CD4-positive, alpha-beta T cell (primary cell): ENCODE data around the gene GGTA1. TPM values are rescaled to one million over a fixed set of nuclear protein-coding genes. Genes with fewer than 3 reads are reported as not detected.

ENCODE experiments used
- ATAC-seq: fragments of 200-7000 bp; cut with Tn5 transposase; one replicate; pipeline ENCODE4 v1.10.0; 2022; ENCODE audit warnings: mild to moderate bottlenecking; ENCODE audit not compliant: poor library complexity
- CTCF ChIA-PET: fragments of 350-600 bp; sonication (Branson Sonifier 250); formaldehyde crosslinking; loops from one replicate; lab custom pipeline; 2021; ENCODE audit warnings: antibody characterized with exemption, inconsistent platforms; lab: Charles Lee
- POLR2A ChIA-PET: fragments of 350-600 bp; sonication (Branson Sonifier 250); formaldehyde crosslinking; loops from one replicate; lab custom pipeline; 2021; ENCODE audit warnings: antibody characterized with exemption, inconsistent platforms; lab: Charles Lee
- DNase-seq, 14 experiments: peaks; one replicate each; pipeline ENCODE4 v3.0.0-alpha.2; 2013 to 2020; ENCODE audit warnings: mixed read lengths in 2 of 14
- H3K27ac ChIP-seq, 2 donors: one replicate each; pipeline versions ENCODE4 v1.5.1 to v1.7.0; 2013; ENCODE audit warnings: low read length in 2 of 2, low read depth in 1 of 2, mild to moderate bottlenecking in 1 of 2
- H3K27me3 ChIP-seq, 2 experiments: 1 replicate in 1 of 2; 2 replicates in 1 of 2; pipeline versions ENCODE4 v1.6.1 to v1.7.0; 2013; ENCODE audit warnings: low read length in 2 of 2, control low read depth in 1 of 2, mild to moderate bottlenecking in 1 of 2, moderate library complexity in 1 of 2; ENCODE audit not compliant: insufficient read depth in 2 of 2, control insufficient read depth in 1 of 2
- H3K36me3 ChIP-seq: one replicate; pipeline ENCODE4 v1.6.1; 2013; ENCODE audit warnings: low read length, control low read depth; ENCODE audit not compliant: insufficient read depth
- H3K4me1 ChIP-seq: one replicate; pipeline ENCODE4 v1.6.1; 2013; ENCODE audit warnings: low read length, control low read depth; ENCODE audit not compliant: insufficient read depth
- H3K4me3 ChIP-seq: one replicate; pipeline ENCODE4 v1.5.1; 2013; ENCODE audit warnings: mild to moderate bottlenecking, low read length, moderate library complexity
- H3K9me3 ChIP-seq, 2 experiments: 1 replicate in 1 of 2; 2 replicates in 1 of 2; pipeline versions ENCODE4 v1.6.1 to v1.7.0; 2013; ENCODE audit warnings: low read length in 2 of 2, mild to moderate bottlenecking in 2 of 2, control low read depth in 1 of 2, moderate library complexity in 1 of 2; ENCODE audit not compliant: control insufficient read depth in 1 of 2, insufficient read depth in 1 of 2
- H3K27ac Mint-ChIP-seq: one replicate; pipeline ENCODE4 v1.8.0; 2020; ENCODE audit warnings: mixed read lengths
- H3K27me3 Mint-ChIP-seq: one replicate; pipeline ENCODE4 v1.8.0; 2021; ENCODE audit warnings: mixed read lengths
- H3K36me3 Mint-ChIP-seq: one replicate; pipeline ENCODE4 v1.8.0; 2021; ENCODE audit warnings: low read depth, mixed read lengths
- H3K4me1 Mint-ChIP-seq: one replicate; pipeline ENCODE4 v1.8.0; 2021; ENCODE audit warnings: low read depth, mixed read lengths
- H3K4me3 Mint-ChIP-seq: one replicate; pipeline ENCODE4 v1.8.0; 2020; ENCODE audit warnings: mild to moderate bottlenecking, mixed read lengths
- H3K9me3 Mint-ChIP-seq: one replicate; pipeline ENCODE4 v1.8.0; 2020; ENCODE audit warnings: mixed read lengths
- intact Hi-C, 2 experiments: fragments of 100-400 bp; cut with DNase I in 1 of 2; cut with micrococcal nuclease in 1 of 2; formaldehyde crosslinking; loops; one replicate each; pipeline versions ENCODE4 v1.15.1 to v1.9.0; 2023 to 2025; cut with DNase I, micrococcal nuclease
- total RNA-seq, 174 experiments: library from RNA in 2 of 174; stranded (reverse) in 2 of 174; gene quantifications; one replicate each; pipeline ENCODE4 v1.2.3 and lab custom pipeline; 2021 to 2026
- TF ChIP-seq, protein P1 (sequence below): fragments of 200-600 bp; IDR thresholded peaks from one replicate; pipeline ENCODE4 v1.8.0; 2022; ENCODE audit warnings: antibody characterized with exemption, mild to moderate bottlenecking

GGTA1 gene
- total RNA-seq, 2 experiments from 2014 or later = not detected

DNA sequence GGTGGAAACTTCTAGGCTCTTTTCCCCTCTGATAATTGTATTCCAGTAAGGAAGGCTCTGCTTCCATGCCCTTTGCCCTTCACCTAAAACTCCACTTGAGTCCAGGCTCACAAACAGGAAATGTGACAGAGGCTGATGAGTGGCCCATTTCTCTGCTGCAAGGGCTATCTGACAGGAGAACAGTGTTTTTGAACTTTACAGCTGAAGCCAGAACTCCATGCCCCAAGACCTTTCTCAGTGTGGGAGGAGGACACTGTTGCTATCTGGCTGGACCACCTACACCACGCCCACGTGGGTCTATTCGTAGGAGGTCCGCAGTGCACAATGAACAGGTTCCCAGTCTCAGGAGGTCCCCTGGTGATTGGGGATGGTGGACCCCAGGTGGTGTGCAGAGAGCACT lies 13.6 kb downstream of the GGTA1 start:
- Mint-ChIP-seq H3K27ac (no peak overlapping the region), H3K36me3 (no peaks in the 10 kb centered on the region), H3K4me3 (no peak overlapping the region), H3K4me1 (no peaks in the 10 kb centered on the region), H3K27me3 (no peaks in the 10 kb centered on the region), H3K9me3 (no peaks in the 10 kb centered on the region)
- TF ChIP-seq, protein P1, sequence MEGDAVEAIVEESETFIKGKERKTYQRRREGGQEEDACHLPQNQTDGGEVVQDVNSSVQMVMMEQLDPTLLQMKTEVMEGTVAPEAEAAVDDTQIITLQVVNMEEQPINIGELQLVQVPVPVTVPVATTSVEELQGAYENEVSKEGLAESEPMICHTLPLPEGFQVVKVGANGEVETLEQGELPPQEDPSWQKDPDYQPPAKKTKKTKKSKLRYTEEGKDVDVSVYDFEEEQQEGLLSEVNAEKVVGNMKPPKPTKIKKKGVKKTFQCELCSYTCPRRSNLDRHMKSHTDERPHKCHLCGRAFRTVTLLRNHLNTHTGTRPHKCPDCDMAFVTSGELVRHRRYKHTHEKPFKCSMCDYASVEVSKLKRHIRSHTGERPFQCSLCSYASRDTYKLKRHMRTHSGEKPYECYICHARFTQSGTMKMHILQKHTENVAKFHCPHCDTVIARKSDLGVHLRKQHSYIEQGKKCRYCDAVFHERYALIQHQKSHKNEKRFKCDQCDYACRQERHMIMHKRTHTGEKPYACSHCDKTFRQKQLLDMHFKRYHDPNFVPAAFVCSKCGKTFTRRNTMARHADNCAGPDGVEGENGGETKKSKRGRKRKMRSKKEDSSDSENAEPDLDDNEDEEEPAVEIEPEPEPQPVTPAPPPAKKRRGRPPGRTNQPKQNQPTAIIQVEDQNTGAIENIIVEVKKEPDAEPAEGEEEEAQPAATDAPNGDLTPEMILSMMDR = no peak
- Histone ChIP-seq H3K27me3 (no peaks in the 10 kb centered on the region), H3K4me3 (no peak overlapping the region), H3K36me3 (no peaks in the 10 kb centered on the region), H3K9me3 (no peaks in the 10 kb centered on the region), H3K27ac (no peak overlapping the region), H3K4me1 (peaks cover 4% of the 10 kb centered on the region)
- DNase-seq (peak in 2 of 14 experiments; percentile 10 to 15), ATAC-seq (no peak)
- POLR2A ChIA-PET = no interaction called here
- CTCF ChIA-PET = no interaction called here
- intact Hi-C loops = no loop called here

DNA sequence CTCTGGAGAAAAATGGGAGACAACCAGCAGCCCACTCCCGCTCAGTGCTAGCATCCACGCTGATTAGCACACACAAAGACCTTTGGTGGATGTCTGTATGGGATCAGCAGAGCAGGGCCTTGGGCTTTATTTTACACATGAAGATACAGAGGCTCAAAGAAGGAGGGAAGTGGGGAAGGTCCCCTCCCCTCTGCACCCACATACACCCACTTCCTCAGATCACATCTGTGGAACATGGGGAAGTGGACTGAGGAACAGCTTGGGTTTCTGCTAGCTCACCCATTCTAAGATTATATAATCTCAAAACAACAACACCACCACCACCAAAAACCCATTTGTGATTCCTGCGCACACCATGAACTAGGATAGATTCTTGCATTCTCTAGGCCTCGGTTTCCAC lies 14.0 kb downstream of the GGTA1 start:
- ATAC-seq = no peak
- H3K4me3 Mint-ChIP-seq = no peak overlapping the region
- TF ChIP-seq, protein P1 = no peak
- no peaks in the 10 kb centered on the region for H3K36me3 Mint-ChIP-seq
- H3K27me3 ChIP-seq = no peaks in the 10 kb centered on the region
- peak in 3 of 14 experiments; percentile 12 to 38 (median 36) for DNase-seq
- no peak overlapping the region for H3K4me3 ChIP-seq
- H3K9me3 Mint-ChIP-seq = no peaks in the 10 kb centered on the region
- H3K4me1 ChIP-seq = peaks cover 4% of the 10 kb centered on the region
- H3K27me3 Mint-ChIP-seq = no peaks in the 10 kb centered on the region
- H3K36me3 ChIP-seq = no peaks in the 10 kb centered on the region
- H3K27ac Mint-ChIP-seq = no peak overlapping the region
- no peak overlapping the region for H3K27ac ChIP-seq
- no peaks in the 10 kb centered on the region for H3K4me1 Mint-ChIP-seq
- intact Hi-C loops = no loop called here
- H3K9me3 ChIP-seq = no peaks in the 10 kb centered on the region
- POLR2A ChIA-PET = no interaction called here
- CTCF ChIA-PET = no interaction called here

DNA sequence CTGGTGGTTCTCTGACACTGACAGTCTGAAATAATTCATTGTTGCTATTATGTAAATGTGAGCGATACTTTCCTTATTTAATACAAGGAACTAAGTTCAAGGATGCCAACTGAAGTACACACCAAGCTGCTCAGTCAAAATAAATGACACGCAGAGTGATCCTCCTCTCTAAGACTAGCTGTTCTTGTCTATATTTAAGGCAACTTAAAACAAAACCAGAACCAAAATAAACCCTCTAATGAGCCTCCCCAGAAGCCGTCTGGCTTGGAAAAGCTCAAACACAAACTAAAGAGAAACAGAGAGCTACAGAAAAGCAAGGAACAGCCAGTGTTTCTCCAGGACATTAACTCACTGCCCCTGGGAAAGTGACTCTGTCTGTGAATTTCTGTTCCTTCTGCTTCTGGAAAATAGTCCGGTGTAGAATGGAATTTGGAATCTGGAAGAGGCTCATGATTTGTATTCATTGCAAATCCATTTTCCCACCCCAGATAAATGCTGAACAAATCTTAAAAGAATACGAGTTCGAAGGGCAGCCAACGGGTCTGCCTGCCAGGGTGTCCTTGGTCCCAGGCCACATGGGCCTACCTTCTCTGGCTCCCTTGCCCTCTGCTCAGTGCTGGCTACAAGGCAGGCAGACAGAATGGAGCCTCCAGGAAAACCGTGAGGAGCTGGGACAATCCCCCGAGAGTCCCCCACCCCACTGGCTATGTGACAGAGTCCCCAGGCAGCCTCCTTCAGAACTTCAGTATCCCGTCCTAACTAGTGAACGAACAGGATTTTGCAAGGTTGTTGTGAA lies 14.8 kb downstream of the GGTA1 start:
- Histone ChIP-seq H3K36me3 (no peaks in the 10 kb centered on the region), H3K9me3 (no peaks in the 10 kb centered on the region), H3K27me3 (no peaks in the 10 kb centered on the region), H3K4me1 (peaks cover 4% of the 10 kb centered on the region), H3K27ac (no peak overlapping the region), H3K4me3 (no peak overlapping the region)
- H3K4me1 Mint-ChIP-seq = no peaks in the 10 kb centered on the region
- no peaks in the 10 kb centered on the region for H3K36me3 Mint-ChIP-seq
- TF ChIP-seq, protein P1 = no peak
- POLR2A ChIA-PET = no interaction called here
- no peaks in the 10 kb centered on the region for H3K27me3 Mint-ChIP-seq
- intact Hi-C loops = no loop called here
- H3K4me3 Mint-ChIP-seq = no peak overlapping the region
- CTCF ChIA-PET = no interaction called here
- no peak overlapping the region for H3K27ac Mint-ChIP-seq
- DNase-seq (no peak), ATAC-seq (no peak)
- H3K9me3 Mint-ChIP-seq = no peaks in the 10 kb centered on the region
